Measurements from ENCODE around the gene KXD1.

KXD1 gene

GRCh38 chr19:18618236-18618635 lies 60.6 kb downstream of the KXD1 start:
- no peak for DNase-seq
